Naive B cell (primary cell): Measurements from ENCODE around the gene RAD51B. TPM values are rescaled to one million over a fixed set of nuclear protein-coding genes. Genes with fewer than 3 reads are reported as not detected.
A peak's percentile ranks its signal among the peaks of the same experiment; 100 is the strongest.

Experiments used
- ATAC-seq, 2 donors: fragments of 150-1000 bp; cut with Tn5 transposase; 2 replicates each; pipeline ENCODE4 v1.10.0; 2021; ENCODE audit warnings: low read depth in 2 of 2, mild to moderate bottlenecking in 2 of 2, moderate library complexity in 2 of 2
- DNase-seq: peaks from one replicate; pipeline ENCODE4 v3.0.0; 2022
- H3K27ac Mint-ChIP-seq, 6 donors: one replicate each; pipeline ENCODE4 v1.8.0; 2020 to 2022; ENCODE audit warnings: mild to moderate bottlenecking in 6 of 6, mixed read lengths in 6 of 6, moderate library complexity in 5 of 6, inconsistent platforms in 2 of 6
- H3K27me3 Mint-ChIP-seq, 3 donors: one replicate each; pipeline ENCODE4 v1.8.0; 2021 to 2022; ENCODE audit warnings: mixed read lengths in 3 of 3, mild to moderate bottlenecking in 1 of 3
- H3K36me3 Mint-ChIP-seq, 2 donors: one replicate each; pipeline ENCODE4 v1.8.0; 2020 to 2022; ENCODE audit warnings: mixed read lengths in 2 of 2, inconsistent platforms in 1 of 2, mild to moderate bottlenecking in 1 of 2
- H3K4me1 Mint-ChIP-seq, 3 donors: one replicate each; pipeline ENCODE4 v1.8.0; 2020 to 2022; ENCODE audit warnings: mixed read lengths in 3 of 3, inconsistent platforms in 1 of 3, mild to moderate bottlenecking in 1 of 3, moderate library complexity in 1 of 3
- H3K4me3 Mint-ChIP-seq, 8 donors: one replicate each; pipeline ENCODE4 v1.8.0; 2020 to 2022; ENCODE audit warnings: mild to moderate bottlenecking in 8 of 8, mixed read lengths in 8 of 8, moderate library complexity in 8 of 8, inconsistent platforms in 2 of 8
- H3K9me3 Mint-ChIP-seq, 7 donors: one replicate each; pipeline ENCODE4 v1.8.0; 2020 to 2022; ENCODE audit warnings: mixed read lengths in 7 of 7, mild to moderate bottlenecking in 5 of 7, inconsistent platforms in 2 of 7, moderate library complexity in 1 of 7
- polyA plus RNA-seq, 6 donors: library from polyadenylated mRNA; unstranded; fragments of 300-500 nt; fragmentation: Illumina TruSeq; gene quantifications; one replicate each; pipeline ENCODE4 v1.2.3, GENCODE V29; 2021; ENCODE audit warnings: low read depth in 6 of 6

Gene RAD51B
- polyA plus RNA-seq, 6 donors from 2014 or later, result 27.4 to 37.2 (median 31.8) TPM

DNA sequence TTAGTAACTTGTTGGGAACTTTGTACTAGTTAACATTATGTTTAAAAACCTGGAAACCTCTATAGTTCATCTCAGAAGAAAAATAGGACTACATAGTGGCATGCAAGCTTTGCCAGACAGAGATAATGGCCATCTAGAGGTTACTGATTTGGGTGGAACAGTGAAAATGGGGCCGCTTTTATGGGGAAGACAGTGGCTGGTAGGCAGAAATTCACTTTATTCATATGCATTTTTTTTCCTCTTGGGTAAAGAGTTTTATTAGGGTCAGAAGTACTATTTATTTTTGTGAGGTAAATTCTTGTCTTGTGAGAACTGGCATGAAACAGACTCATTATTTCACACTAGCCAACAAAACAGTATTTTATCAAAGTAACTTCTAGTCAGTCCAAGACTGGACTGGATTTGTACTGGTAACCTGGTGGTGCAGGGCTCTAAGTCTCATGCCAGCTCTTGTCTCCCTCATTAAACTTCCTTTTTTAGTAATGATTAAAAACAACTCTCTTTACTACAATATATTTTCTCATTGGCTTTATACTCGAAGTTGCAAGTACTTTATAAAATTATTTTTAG is 345.8 kb downstream of the RAD51B start:
- Mint-ChIP-seq H3K4me1 (no peaks in the 10 kb centered on the region), H3K9me3 (no peaks in the 10 kb centered on the region), H3K27me3 (no peaks in the 10 kb centered on the region), H3K4me3 (no peak overlapping the region), H3K36me3 (no peaks in the 10 kb centered on the region), H3K27ac (no peak overlapping the region)
- no peak for ATAC-seq
- DNase-seq, result no peak

- Mint-ChIP-seq H3K27me3 (no peaks in the 10 kb centered on the region), H3K27ac (peak overlapping the region in 1 of 6 donors; percentile 23), H3K4me3 (no peak overlapping the region), H3K9me3 (no peaks in the 10 kb centered on the region), H3K4me1 (no peaks in the 10 kb centered on the region), H3K36me3 (no peaks in the 10 kb centered on the region)
- ATAC-seq, result no peak
- no peak for DNase-seq
These were observed 347.3 kb downstream of the RAD51B start for GRCh38 chr14:68166731-68167382.

DNA sequence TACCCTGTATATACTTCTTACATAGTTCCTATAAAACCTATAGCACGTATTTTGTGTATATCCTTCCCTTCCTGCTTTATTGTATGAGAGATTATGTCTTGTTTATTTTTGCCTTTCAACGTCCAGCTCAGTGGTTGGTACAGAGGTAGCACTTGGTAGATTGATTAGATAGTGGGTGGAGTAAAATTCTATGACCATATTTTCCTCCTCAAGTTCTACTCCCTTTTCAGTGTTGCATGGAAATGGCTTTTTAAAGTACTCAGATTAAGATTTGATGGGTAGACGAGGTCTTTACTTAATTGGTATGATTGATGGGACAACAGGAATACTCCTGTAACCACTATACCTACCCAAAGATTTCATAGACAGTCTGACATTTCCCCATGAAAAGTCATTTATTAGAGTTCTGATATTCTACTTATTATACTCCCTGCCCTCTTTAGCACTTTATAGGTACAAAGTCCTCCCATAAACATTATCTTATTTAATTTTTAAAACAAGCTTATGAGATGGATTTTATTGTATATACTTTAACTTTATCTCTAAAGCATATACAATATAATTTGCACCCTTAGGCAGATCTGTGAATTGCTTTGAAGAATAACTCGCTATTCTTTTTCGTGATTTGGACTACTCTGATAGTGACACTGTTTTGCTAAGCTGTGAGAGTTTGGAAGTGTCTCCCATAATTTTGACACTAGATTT is 348.0 kb downstream of the RAD51B start:
- DNase-seq, result no peak
- H3K27me3 Mint-ChIP-seq, result no peaks in the 10 kb centered on the region

DNA sequence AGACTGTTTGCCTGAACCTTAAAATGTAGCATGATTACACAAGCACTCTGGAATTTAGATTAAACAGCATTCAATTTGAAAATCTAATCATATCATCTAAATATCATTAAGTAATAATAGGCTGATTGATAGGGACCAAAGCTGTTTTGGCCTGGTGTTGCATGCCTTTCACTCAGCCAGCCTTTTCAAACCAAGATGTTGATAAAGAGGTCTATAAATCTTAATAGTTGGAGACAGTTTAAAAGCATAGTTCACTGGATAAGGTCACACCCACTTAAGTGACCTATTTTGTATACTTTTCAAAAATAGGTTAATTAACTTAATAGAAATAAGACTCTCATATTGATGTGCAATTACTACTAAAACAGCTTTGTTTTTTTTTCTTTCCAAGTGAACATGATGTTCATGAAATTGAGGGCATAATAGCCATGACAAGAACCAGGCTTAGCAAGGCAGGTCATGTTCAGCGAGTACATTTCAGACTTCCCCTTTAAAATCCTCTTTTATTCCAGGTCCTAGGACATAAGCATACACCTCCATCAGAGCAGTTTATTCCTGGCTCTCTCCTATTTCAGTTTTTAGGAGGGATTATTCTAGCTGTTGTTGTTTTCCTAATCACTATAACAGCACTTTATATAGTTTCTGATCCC is 349.0 kb downstream of the RAD51B start:
- Mint-ChIP-seq H3K36me3 (no peaks in the 10 kb centered on the region), H3K4me3 (no peak overlapping the region), H3K27ac (no peak overlapping the region), H3K27me3 (no peaks in the 10 kb centered on the region), H3K4me1 (no peaks in the 10 kb centered on the region), H3K9me3 (no peaks in the 10 kb centered on the region)
- ATAC-seq (no peak), DNase-seq (no peak)

More for the DNA sequence above, 348.0 kb downstream of the RAD51B start:
- ATAC-seq, result no peak
- H3K9me3 Mint-ChIP-seq, result no peaks in the 10 kb centered on the region
- H3K36me3 Mint-ChIP-seq, result no peaks in the 10 kb centered on the region
- H3K4me1 Mint-ChIP-seq, result no peaks in the 10 kb centered on the region
- H3K4me3 Mint-ChIP-seq, result no peak overlapping the region
- H3K27ac Mint-ChIP-seq, result no peak overlapping the region

DNA sequence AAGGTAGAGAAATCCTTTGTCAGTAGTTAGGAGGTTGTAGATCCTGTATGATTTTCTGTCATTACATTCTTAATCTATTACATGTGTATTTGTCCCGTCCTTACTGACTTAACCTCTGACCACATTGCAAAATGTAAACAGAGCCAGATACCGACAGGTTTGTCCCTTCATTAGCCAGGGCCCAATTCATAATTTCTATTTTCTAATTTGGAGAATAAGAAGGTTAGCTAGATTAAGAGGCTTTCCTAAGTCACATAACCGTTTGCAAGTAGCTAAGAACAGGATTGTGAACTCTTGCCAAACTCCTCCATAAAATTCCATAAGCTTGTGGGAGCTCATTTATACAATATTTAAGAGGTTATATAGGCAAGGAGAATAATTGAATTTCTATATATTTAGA is 352.6 kb downstream of the RAD51B start:
- no peaks in the 10 kb centered on the region for H3K4me1 Mint-ChIP-seq
- H3K36me3 Mint-ChIP-seq, result peaks cover 0 to 8% of the 10 kb centered on the region in 2 donors
- H3K4me3 Mint-ChIP-seq, result no peak overlapping the region
- ATAC-seq, result no peak
- no peaks in the 10 kb centered on the region for H3K27me3 Mint-ChIP-seq
- H3K9me3 Mint-ChIP-seq, result no peaks in the 10 kb centered on the region
- peak overlapping the region in 1 of 6 donors; percentile 6 for H3K27ac Mint-ChIP-seq
- DNase-seq, result no peak

GRCh38 chr14:68172627-68173026 is 353.0 kb downstream of the RAD51B start:
- DNase-seq, result no peak
- Mint-ChIP-seq H3K27ac (no peak overlapping the region), H3K36me3 (peaks cover 0 to 8% of the 10 kb centered on the region in 2 donors), H3K9me3 (no peaks in the 10 kb centered on the region), H3K27me3 (no peaks in the 10 kb centered on the region), H3K4me3 (no peak overlapping the region), H3K4me1 (no peaks in the 10 kb centered on the region)
- ATAC-seq, result no peak

GRCh38 chr14:68173227-68173972 is 353.8 kb downstream of the RAD51B start:
- no peak for ATAC-seq
- Mint-ChIP-seq H3K4me1 (no peaks in the 10 kb centered on the region), H3K36me3 (peaks cover 0 to 8% of the 10 kb centered on the region in 2 donors), H3K27me3 (no peaks in the 10 kb centered on the region), H3K27ac (no peak overlapping the region), H3K9me3 (no peaks in the 10 kb centered on the region), H3K4me3 (no peak overlapping the region)
- no peak for DNase-seq

DNA sequence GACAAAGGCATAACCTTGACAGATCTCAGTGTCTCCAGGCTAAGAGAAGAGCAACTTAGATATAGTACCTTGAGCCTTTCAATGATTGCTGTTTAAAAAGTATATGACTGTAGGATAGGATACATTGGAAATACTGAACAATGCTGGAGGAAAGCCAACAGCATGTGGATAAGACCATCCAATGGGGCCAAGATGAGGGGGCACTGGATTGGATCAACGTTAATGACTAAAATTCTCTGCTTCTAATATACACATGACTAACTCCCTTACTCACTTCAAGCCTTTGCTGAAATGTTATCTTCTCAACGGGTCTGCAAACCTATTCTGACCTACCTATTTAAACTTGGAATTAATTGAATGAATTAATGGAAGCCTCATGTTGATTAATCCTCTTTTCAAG is 354.9 kb downstream of the RAD51B start:
- H3K9me3 Mint-ChIP-seq, result no peaks in the 10 kb centered on the region
- H3K27me3 Mint-ChIP-seq, result no peaks in the 10 kb centered on the region
- H3K4me1 Mint-ChIP-seq, result no peaks in the 10 kb centered on the region
- no peak overlapping the region for H3K27ac Mint-ChIP-seq
- no peak overlapping the region for H3K4me3 Mint-ChIP-seq
- peaks cover 0 to 8% of the 10 kb centered on the region in 2 donors for H3K36me3 Mint-ChIP-seq
- ATAC-seq (no peak), DNase-seq (no peak)

GRCh38 chr14:68176687-68177086 is 357.1 kb downstream of the RAD51B start:
- H3K4me1 Mint-ChIP-seq, result peaks cover 0 to 11% (median 7%) of the 10 kb centered on the region in 3 donors

GRCh38 chr14:68177728-68178127 is 358.1 kb downstream of the RAD51B start:
- Mint-ChIP-seq H3K27ac (no peak overlapping the region), H3K36me3 (peaks cover 0 to 8% of the 10 kb centered on the region in 2 donors), H3K27me3 (no peaks in the 10 kb centered on the region), H3K4me3 (no peak overlapping the region), H3K9me3 (no peaks in the 10 kb centered on the region), H3K4me1 (peaks cover 8 to 13% (median 12%) of the 10 kb centered on the region in 3 donors)
- no peak for DNase-seq
- ATAC-seq, result no peak

More at GRCh38 chr14:68176687-68177086, 357.1 kb downstream of the RAD51B start:
- H3K27me3 Mint-ChIP-seq, result no peaks in the 10 kb centered on the region
- H3K4me3 Mint-ChIP-seq, result no peak overlapping the region
- no peaks in the 10 kb centered on the region for H3K9me3 Mint-ChIP-seq
- H3K36me3 Mint-ChIP-seq, result peaks cover 0 to 8% of the 10 kb centered on the region in 2 donors
- no peak overlapping the region for H3K27ac Mint-ChIP-seq
- ATAC-seq (no peak), DNase-seq (no peak)

- no peaks in the 10 kb centered on the region for H3K27me3 Mint-ChIP-seq
- ATAC-seq, result no peak
- H3K36me3 Mint-ChIP-seq, result peaks cover 0 to 8% of the 10 kb centered on the region in 2 donors
These were observed 358.7 kb downstream of the RAD51B start for GRCh38 chr14:68178282-68178681.

GRCh38 chr14:68181519-68182326 is 362.1 kb downstream of the RAD51B start:
- peaks cover 0 to 3% (median 0%) of the 10 kb centered on the region in 7 donors for H3K9me3 Mint-ChIP-seq
- no peaks in the 10 kb centered on the region for H3K27me3 Mint-ChIP-seq

More at GRCh38 chr14:68178282-68178681, 358.7 kb downstream of the RAD51B start:
- H3K4me1 Mint-ChIP-seq, result peaks cover 12 to 16% (median 14%) of the 10 kb centered on the region in 3 donors
- H3K4me3 Mint-ChIP-seq, result no peak overlapping the region
- no peaks in the 10 kb centered on the region for H3K9me3 Mint-ChIP-seq
- no peak for DNase-seq
- no peak overlapping the region for H3K27ac Mint-ChIP-seq

More at GRCh38 chr14:68181519-68182326, 362.1 kb downstream of the RAD51B start:
- Mint-ChIP-seq H3K27ac (no peak overlapping the region), H3K4me3 (no peak overlapping the region), H3K4me1 (peaks cover 12 to 19% (median 14%) of the 10 kb centered on the region in 3 donors), H3K36me3 (no peaks in the 10 kb centered on the region)
- DNase-seq (no peak), ATAC-seq (no peak)
